ENCODE results near the gene MAGEA2. TPM values are rescaled to one million over a fixed set of nuclear protein-coding genes. Genes with fewer than 3 reads are reported as not detected.
"Not testable (repeated sequence)": the region's sequence is repeated elsewhere in the genome, so short reads cannot be mapped to it uniquely, and the experiment has no call there.

Gene MAGEA2
- not detected for total RNA-seq

DNA sequence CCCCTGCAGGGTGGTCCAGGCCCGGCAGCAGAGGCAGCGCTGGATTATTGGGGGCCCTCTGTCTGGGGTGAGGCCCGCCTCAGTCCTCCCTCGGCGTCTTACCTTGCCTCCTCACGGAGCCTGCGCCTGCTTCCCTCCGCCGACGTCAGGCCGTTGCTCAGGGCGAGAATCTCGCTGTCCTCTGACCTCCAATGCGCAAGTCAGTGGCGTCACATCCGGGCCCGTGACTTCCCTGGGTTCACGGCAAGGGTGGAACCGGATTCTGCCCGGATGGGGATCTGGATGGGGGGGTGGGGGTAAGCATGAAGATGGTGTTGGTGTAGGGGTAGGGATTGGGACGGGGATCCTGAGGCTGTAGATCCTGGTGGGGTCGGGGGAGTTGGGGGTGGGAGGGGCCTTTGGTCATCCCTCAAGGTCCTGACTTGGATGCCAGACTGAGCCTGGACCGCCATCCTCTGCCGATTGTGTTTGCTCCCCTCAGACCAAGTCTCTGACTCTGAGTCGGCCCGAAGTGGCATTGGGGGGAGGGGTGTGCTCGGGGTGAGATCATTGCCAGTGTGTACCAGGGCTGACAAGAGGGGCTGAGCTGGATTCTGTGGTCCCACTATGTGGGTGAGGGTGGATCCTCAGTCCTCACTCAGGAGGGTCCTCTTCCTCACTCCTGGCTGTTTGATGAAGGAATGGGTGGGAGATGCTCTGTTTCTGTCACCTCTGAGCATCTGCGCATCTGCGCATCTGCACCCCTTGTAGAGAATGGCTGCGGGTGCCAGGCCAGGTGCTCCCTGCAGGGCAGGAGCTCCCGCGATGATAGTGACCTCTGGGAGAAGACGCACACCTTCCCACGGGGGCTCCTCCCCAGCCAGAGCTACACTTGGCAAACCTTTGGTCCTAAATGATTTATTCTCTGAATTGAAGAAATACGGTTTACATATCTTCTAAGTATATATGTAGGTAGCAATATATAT lies at the start of gene MAGEA2:
TSS of gene MAGEA2 (minus strand) at position 157 of the 965 bp plus-strand sequence. CDS start 2,479 bp downstream, outside the sequence.
- DNase-seq; H3K4me1 ChIP-seq; H3K27ac ChIP-seq; H3K27me3 ChIP-seq; intact Hi-C loops (cut with DNase I); H3K4me3 ChIP-seq; H3K36me3 ChIP-seq; H3K9me3 ChIP-seq: not testable (repeated sequence)
- WGBS, 2 donors, result no CpG with 5 or more reads among the region's 35 CpGs

DNA sequence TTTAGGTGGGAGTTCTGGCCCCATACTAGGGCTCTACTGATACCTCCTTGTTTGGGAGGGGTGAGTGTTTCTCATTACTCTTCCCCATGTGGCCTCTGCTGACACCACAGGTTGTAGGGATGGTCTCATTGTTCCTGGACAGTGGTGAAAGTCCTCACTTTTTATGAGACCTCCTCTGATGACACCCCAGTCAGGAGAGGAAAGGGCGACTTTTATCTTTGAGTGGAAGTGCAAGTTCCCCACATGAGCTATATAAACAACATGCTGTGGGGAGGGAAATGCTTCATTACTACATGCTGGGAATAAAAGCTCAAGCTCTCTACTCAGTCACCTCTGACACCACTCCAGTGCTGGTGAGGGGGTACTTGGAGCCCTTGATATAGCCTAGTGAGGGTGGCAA lies 45.3 kb upstream of the MAGEA2 start:
- intact Hi-C loops (cut with DNase I), result no loop called here
- H3K4me3 ChIP-seq, result no peak overlapping the region

DNA sequence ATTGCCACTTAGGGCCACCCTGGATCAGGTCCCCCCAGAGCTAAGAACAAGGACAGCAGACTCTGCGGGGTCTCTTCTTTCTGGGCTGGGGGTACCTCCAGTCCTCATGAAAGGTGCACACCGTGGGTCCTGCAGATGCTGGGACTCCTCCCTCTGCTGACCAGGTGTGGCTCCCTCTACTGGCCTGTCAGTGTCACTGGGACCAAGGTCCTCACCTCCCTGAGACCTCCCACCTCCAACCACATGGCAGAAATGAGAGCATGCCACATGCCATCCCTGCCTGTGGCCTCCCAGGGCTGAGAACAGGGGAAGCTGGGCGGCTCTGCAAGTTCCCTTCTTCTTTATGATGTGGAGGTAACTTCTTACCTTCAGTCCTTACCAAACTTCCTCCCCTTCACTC lies 33.4 kb upstream of the MAGEA2 start:
- DNase-seq; intact Hi-C loops (cut with DNase I): not testable (repeated sequence)

More for the DNA sequence above, 45.3 kb upstream of the MAGEA2 start:
- WGBS, 2 donors, result 88% methylated on average over 1 of the region's 1 CpG; no CpG with 5 or more reads in 1 of the 2 donors
- Histone ChIP-seq H3K27me3 (no peaks in the 10 kb centered on the region), H3K9me3 (no peaks in the 10 kb centered on the region), H3K36me3 (no peaks in the 10 kb centered on the region), H3K4me1 (no peaks in the 10 kb centered on the region), H3K27ac (no peak overlapping the region)
- DNase-seq, result no peak
- no peak for TF ChIP-seq CTCF (IDR thresholded peaks at IDR 0.05)
- no peak for TF ChIP-seq POLR2A (IDR thresholded peaks at IDR 0.05)

GRCh38 chrX:152769549-152770289 lies 16.1 kb upstream of the MAGEA2 start, which contains the start of gene MAGEA6:
Gene MAGEA6 (minus strand): TSS chrX:152769689. CDS start chrX:152767650, 2,039 bp downstream.
- no CpG with 5 or more reads among the region's 29 CpGs for WGBS, 2 donors
- intact Hi-C loops (cut with DNase I); H3K36me3 ChIP-seq; H3K27me3 ChIP-seq; H3K4me3 ChIP-seq; H3K9me3 ChIP-seq; H3K4me1 ChIP-seq; H3K27ac ChIP-seq; DNase-seq: not testable (repeated sequence)

More for the DNA sequence above, 33.4 kb upstream of the MAGEA2 start:
- WGBS, 2 donors, result no CpG with 5 or more reads among the region's 3 CpGs
- H3K36me3 ChIP-seq, H3K9me3 ChIP-seq, H3K27me3 ChIP-seq, H3K4me3 ChIP-seq, H3K27ac ChIP-seq, H3K4me1 ChIP-seq: not testable (repeated sequence)

DNA sequence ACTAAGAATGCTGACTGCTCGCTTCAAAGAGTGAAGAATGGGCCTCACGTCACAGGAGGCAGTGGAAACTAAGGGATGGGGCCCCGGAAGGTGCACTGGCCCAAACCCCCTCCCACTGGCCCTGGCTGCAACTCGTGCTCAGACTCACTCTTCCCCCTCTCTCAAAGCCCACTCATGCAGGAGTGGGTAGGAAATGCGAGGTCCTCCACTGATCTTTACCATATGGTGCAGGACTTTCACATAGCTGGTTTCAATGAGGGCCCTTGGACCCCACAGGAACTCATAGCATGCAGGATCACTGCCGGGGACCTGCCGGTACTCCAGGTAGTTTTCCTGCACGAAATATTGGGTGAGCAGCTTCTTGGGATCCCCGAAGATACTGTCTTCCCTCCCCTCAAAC lies 12.9 kb upstream of the MAGEA2 start:
- H3K36me3 ChIP-seq; H3K9me3 ChIP-seq; H3K4me1 ChIP-seq; H3K27me3 ChIP-seq; H3K27ac ChIP-seq; DNase-seq; intact Hi-C loops (cut with DNase I); H3K4me3 ChIP-seq: not testable (repeated sequence)
- 67 to 100% methylated on average over 1 to 7 of the region's 9 CpGs for WGBS, 2 donors

- WGBS, 2 donors, result no CpG with 5 or more reads among the region's 7 CpGs
- H3K4me1 ChIP-seq; H3K27ac ChIP-seq; H3K9me3 ChIP-seq; H3K27me3 ChIP-seq; DNase-seq; H3K36me3 ChIP-seq; intact Hi-C loops (cut with DNase I); H3K4me3 ChIP-seq: not testable (repeated sequence)
Measured at GRCh38 chrX:152761582-152761981, 7.9 kb upstream of the MAGEA2 start.

DNA sequence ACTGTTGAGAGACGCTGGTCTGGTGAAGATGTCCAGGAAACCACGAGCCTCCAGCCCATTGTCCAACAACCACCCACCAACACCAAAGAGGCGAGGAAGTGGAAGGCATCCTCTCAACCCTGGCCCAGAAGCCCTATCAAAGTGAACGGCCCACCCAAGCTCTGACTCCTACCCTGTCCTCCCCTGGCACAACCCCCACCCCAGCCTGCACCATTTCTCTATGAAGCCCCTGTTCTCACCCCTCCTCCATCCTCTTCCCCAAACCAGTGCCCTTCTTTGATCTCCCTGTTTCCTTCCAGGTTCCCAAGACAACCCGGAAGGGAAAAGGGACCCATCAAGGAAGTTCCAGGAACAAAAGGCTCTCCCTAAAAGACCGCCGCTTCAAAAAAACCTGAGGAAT lies 5.9 kb upstream of the MAGEA2 start:
- H3K9me3 ChIP-seq; intact Hi-C loops (cut with DNase I); H3K4me1 ChIP-seq; H3K27me3 ChIP-seq; H3K4me3 ChIP-seq; DNase-seq; H3K36me3 ChIP-seq; H3K27ac ChIP-seq: not testable (repeated sequence)
- no CpG with 5 or more reads among the region's 7 CpGs for WGBS, 2 donors

DNA sequence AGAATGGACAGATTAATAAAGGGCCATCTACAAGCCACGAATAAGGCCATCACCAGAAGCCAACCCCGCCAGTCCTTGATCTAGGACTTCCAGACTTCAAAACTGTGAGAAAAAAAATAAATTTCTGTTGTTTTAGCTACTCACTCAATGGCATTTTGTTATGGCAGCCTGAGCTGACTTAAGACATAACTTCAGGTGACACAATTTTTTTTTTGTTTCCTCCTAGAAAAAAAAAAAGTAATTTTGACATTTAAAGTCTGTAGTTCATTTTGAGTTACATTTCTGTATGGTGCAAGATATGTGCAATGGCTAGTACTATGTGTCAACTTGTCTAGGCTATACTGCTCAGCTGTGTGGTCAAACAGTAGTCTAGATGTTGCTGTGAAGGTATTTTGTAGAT lies 5.3 kb upstream of the MAGEA2 start, which contains the start of gene CSAG3:
TSS of gene CSAG3 (plus strand) at position 301 of the 400 bp plus-strand sequence.
- intact Hi-C loops (cut with DNase I); H3K36me3 ChIP-seq; H3K27me3 ChIP-seq; H3K4me3 ChIP-seq; H3K27ac ChIP-seq; H3K9me3 ChIP-seq; DNase-seq; H3K4me1 ChIP-seq: not testable (repeated sequence)
- no CpG with 5 or more reads among the region's 2 CpGs for WGBS, 2 donors

DNA sequence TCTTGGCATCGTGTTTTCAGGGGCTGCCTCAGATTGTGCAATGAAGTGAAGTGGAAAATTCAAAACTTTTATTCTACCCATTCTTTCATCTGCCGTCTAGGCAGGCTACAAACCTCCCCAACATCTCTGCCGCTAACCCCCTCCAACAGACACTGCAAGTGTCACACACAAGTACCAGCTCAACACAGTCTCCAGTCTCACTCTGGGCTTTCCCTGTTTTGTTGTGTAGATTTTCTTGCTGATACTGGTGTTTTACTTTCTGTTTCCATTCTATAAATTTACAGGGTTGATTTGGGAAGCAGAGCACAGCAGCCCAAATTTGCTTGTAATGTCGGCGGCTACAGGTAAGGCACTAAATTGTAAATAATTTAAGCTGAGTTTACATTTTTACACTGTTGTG lies 1.2 kb upstream of the MAGEA2 start:
- H3K4me3 ChIP-seq; H3K4me1 ChIP-seq; H3K9me3 ChIP-seq; DNase-seq; H3K27me3 ChIP-seq; intact Hi-C loops (cut with DNase I); H3K36me3 ChIP-seq; H3K27ac ChIP-seq: not testable (repeated sequence)
- WGBS, 2 donors, result no CpG with 5 or more reads among the region's 5 CpGs
